ENCODE results near the gene PCBP3.
"Not testable (repeated sequence)": the region's sequence is repeated elsewhere in the genome, so short reads cannot be mapped to it uniquely, and the experiment has no call there.

PCBP3 gene

GRCh38 chr21:45850181-45850580, 206.7 kb downstream of the PCBP3 start:
- no peak for DNase-seq

- not testable (repeated sequence) for DNase-seq
These were observed 208.9 kb downstream of the PCBP3 start for GRCh38 chr21:45852386-45852785.

GRCh38 chr21:45852886-45853400, 209.4 kb downstream of the PCBP3 start:
- no peak for DNase-seq

- no peak for DNase-seq
These were observed 210.3 kb downstream of the PCBP3 start for GRCh38 chr21:45853703-45854342.

- no peak for DNase-seq
These were observed 211.2 kb downstream of the PCBP3 start for GRCh38 chr21:45854690-45855247.

- no peak for DNase-seq
These were observed 211.8 kb downstream of the PCBP3 start for GRCh38 chr21:45855248-45855811.

- no peak for DNase-seq
These were observed 212.9 kb downstream of the PCBP3 start for GRCh38 chr21:45856442-45856841.

GRCh38 chr21:45856906-45857305, 213.4 kb downstream of the PCBP3 start:
- DNase-seq = no peak

GRCh38 chr21:45857761-45858160, 214.2 kb downstream of the PCBP3 start:
- no peak for DNase-seq

- DNase-seq = no peak
These were observed 214.7 kb downstream of the PCBP3 start for GRCh38 chr21:45858180-45858579.

GRCh38 chr21:45859041-45859761, 215.7 kb downstream of the PCBP3 start:
- no peak for DNase-seq

- no peak for DNase-seq
These were observed 216.3 kb downstream of the PCBP3 start for GRCh38 chr21:45859762-45860357.

GRCh38 chr21:45860493-45861155, 217.1 kb downstream of the PCBP3 start:
- DNase-seq = no peak

GRCh38 chr21:45861156-45861870, 217.8 kb downstream of the PCBP3 start:
- no peak for DNase-seq

- DNase-seq = no peak
These were observed 219.2 kb downstream of the PCBP3 start for GRCh38 chr21:45862543-45863207.

GRCh38 chr21:45863267-45863666, 219.7 kb downstream of the PCBP3 start:
- DNase-seq = no peak

GRCh38 chr21:45863751-45864150, 220.2 kb downstream of the PCBP3 start:
- DNase-seq = no peak

- no peak for DNase-seq
These were observed 220.9 kb downstream of the PCBP3 start for GRCh38 chr21:45864436-45864835.

- DNase-seq = no peak
These were observed 221.7 kb downstream of the PCBP3 start for GRCh38 chr21:45865106-45865835.

GRCh38 chr21:45866551-45866950, 223.0 kb downstream of the PCBP3 start:
- DNase-seq = no peak
